Astrocyte (in vitro differentiated cells and primary cell): ENCODE measurements around the gene DYRK1A. TPM values are rescaled to one million over a fixed set of nuclear protein-coding genes. Genes with fewer than 3 reads are reported as not detected.

Source experiments
- DNase-seq: peaks from one replicate; pipeline ENCODE4 v3.0.0-alpha.2; 2010; ENCODE audit warnings: low read depth
- FAIRE-seq: peaks from 2 replicates; lab custom pipeline; 2011; peaks lifted over from hg19 to GRCh38; lab: Jason Lieb, UNC
- H2AFZ ChIP-seq: 2 replicates; pipeline ENCODE4 v1.6.0; 2012; ENCODE audit warnings: low read depth, low read length, inconsistent platforms
- H3K27ac ChIP-seq: 2 replicates; pipeline ENCODE4 v1.5.1; 2011; ENCODE audit warnings: low read depth, low read length, inconsistent platforms
- H3K27me3 ChIP-seq: 2 replicates; pipeline ENCODE4 v1.6.0; 2011; ENCODE audit warnings: low read length, inconsistent platforms; ENCODE audit not compliant: insufficient read depth
- H3K36me3 ChIP-seq: 2 replicates; pipeline ENCODE4 v1.5.1; 2011; ENCODE audit warnings: low read length, inconsistent platforms; ENCODE audit not compliant: insufficient read depth
- H3K4me1 ChIP-seq: 2 replicates; pipeline ENCODE4 v1.5.1; 2011; ENCODE audit warnings: low read length, inconsistent platforms; ENCODE audit not compliant: insufficient read depth
- H3K4me2 ChIP-seq: 2 replicates; pipeline ENCODE4 v1.6.0; 2012; ENCODE audit warnings: low read length, inconsistent platforms
- H3K4me3 ChIP-seq: 2 replicates; pipeline ENCODE4 v1.5.1; 2011; ENCODE audit warnings: low read depth, mild to moderate bottlenecking, low read length, inconsistent platforms; ENCODE audit not compliant: insufficient read depth
- H3K79me2 ChIP-seq: 2 replicates; pipeline ENCODE4 v1.6.0; 2012; ENCODE audit warnings: mild to moderate bottlenecking, low read length, inconsistent platforms; ENCODE audit not compliant: insufficient read depth
- H3K9ac ChIP-seq: 2 replicates; pipeline ENCODE4 v1.6.0; 2012; ENCODE audit warnings: mild to moderate bottlenecking, low read length, inconsistent platforms
- H3K9me3 ChIP-seq: 2 replicates; pipeline ENCODE4 v1.5.1; 2012; ENCODE audit warnings: low read depth, mild to moderate bottlenecking, low read length, inconsistent platforms; ENCODE audit not compliant: insufficient read depth
- H4K20me1 ChIP-seq: 2 replicates; pipeline ENCODE4 v1.6.0; 2012; ENCODE audit warnings: low read length, inconsistent platforms; ENCODE audit not compliant: insufficient read depth
- H3K27ac Mint-ChIP-seq: one replicate; pipeline ENCODE4 v1.8.0; 2021; ENCODE audit warnings: mild to moderate bottlenecking, mixed read lengths; ENCODE audit not compliant: unreplicated experiment
- H3K27me3 Mint-ChIP-seq: one replicate; pipeline ENCODE4 v1.8.0; 2021; ENCODE audit warnings: low read depth, mixed read lengths; ENCODE audit not compliant: unreplicated experiment
- H3K36me3 Mint-ChIP-seq: one replicate; pipeline ENCODE4 v1.8.0; 2021; ENCODE audit warnings: low read depth, mixed read lengths; ENCODE audit not compliant: unreplicated experiment
- H3K4me1 Mint-ChIP-seq: one replicate; pipeline ENCODE4 v1.8.0; 2021; ENCODE audit warnings: low read depth, mixed read lengths; ENCODE audit not compliant: unreplicated experiment
- H3K4me3 Mint-ChIP-seq: one replicate; pipeline ENCODE4 v1.8.0; 2021; ENCODE audit warnings: mild to moderate bottlenecking, moderate library complexity, mixed read lengths; ENCODE audit not compliant: unreplicated experiment
- H3K9me3 Mint-ChIP-seq: one replicate; pipeline ENCODE4 v1.8.0; 2021; ENCODE audit warnings: mild to moderate bottlenecking, mixed read lengths; ENCODE audit not compliant: unreplicated experiment
- EZH2 ChIP-seq: IDR thresholded peaks from 2 replicates; pipeline ENCODE4 v1.6.1; 2012; ENCODE audit warnings: mild to moderate bottlenecking, low read length, inconsistent platforms; ENCODE audit not compliant: insufficient read depth
- total RNA-seq: library from RNA; stranded (reverse); gene quantifications from 2 replicates; pipeline ENCODE4 v1.2.1, GENCODE V29; 2021
- TF ChIP-seq, protein P1 (sequence below): IDR thresholded peaks from 2 replicates; pipeline ENCODE4 v1.5.1; 2011; ENCODE audit warnings: low read depth, mild to moderate bottlenecking, inconsistent platforms, low read length, moderate library complexity; ENCODE audit not compliant: insufficient read depth

DYRK1A gene
- total RNA-seq, 1 donor from 2014 or later, result 44.6 TPM

- Mint-ChIP-seq H3K27me3 (no peaks in the 10 kb centered on the region), H3K9me3 (no peaks in the 10 kb centered on the region), H3K36me3 (peaks cover 11% of the 10 kb centered on the region), H3K4me3 (peak overlapping the region; percentile 23), H3K4me1 (peaks cover 10% of the 10 kb centered on the region), H3K27ac (peak overlapping the region; percentile 36)
- Histone ChIP-seq H3K27ac (peak overlapping the region; percentile 50), H3K9ac (peak overlapping the region; percentile 55), H3K27me3 (no peaks in the 10 kb centered on the region), H3K4me2 (peak overlapping the region; percentile 47), H4K20me1 (peaks cover 10% of the 10 kb centered on the region), H3K79me2 (peaks cover 40% of the 10 kb centered on the region), H2AFZ (no peak overlapping the region), H3K9me3 (no peaks in the 10 kb centered on the region), H3K4me3 (no peak overlapping the region), H3K36me3 (peaks cover 21% of the 10 kb centered on the region), H3K4me1 (peaks cover 4% of the 10 kb centered on the region)
- no peak for FAIRE-seq
- DNase-seq, result peak; percentile 73
- TF ChIP-seq EZH2, result no peak
- TF ChIP-seq, protein P1, sequence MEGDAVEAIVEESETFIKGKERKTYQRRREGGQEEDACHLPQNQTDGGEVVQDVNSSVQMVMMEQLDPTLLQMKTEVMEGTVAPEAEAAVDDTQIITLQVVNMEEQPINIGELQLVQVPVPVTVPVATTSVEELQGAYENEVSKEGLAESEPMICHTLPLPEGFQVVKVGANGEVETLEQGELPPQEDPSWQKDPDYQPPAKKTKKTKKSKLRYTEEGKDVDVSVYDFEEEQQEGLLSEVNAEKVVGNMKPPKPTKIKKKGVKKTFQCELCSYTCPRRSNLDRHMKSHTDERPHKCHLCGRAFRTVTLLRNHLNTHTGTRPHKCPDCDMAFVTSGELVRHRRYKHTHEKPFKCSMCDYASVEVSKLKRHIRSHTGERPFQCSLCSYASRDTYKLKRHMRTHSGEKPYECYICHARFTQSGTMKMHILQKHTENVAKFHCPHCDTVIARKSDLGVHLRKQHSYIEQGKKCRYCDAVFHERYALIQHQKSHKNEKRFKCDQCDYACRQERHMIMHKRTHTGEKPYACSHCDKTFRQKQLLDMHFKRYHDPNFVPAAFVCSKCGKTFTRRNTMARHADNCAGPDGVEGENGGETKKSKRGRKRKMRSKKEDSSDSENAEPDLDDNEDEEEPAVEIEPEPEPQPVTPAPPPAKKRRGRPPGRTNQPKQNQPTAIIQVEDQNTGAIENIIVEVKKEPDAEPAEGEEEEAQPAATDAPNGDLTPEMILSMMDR, result no peak
Measured at GRCh38 chr21:37503848-37504467, 137.4 kb downstream of the DYRK1A start.

DNA sequence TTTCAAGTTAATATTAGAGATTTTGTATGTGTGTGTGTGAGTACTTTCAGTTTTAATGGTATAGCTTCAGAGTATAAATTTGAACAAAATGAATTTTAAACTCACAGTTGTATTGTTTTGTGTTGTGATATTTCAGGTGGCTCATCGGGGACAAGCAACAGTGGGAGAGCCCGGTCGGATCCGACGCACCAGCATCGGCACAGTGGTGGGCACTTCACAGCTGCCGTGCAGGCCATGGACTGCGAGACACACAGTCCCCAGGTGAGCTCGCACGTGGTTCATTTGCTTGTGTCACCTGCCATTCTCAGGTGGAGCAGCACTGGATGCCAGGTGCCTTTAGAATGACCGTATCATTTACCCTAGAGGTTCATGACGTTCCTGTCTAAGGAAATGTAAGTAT, 139.4 kb downstream of the DYRK1A start:
- no peaks in the 10 kb centered on the region for H3K27me3 ChIP-seq
- H4K20me1 ChIP-seq, result peaks cover 10% of the 10 kb centered on the region
- H3K36me3 ChIP-seq, result peaks cover 26% of the 10 kb centered on the region
- Mint-ChIP-seq H3K4me1 (peaks cover 22% of the 10 kb centered on the region), H3K4me3 (no peak overlapping the region), H3K9me3 (no peaks in the 10 kb centered on the region), H3K27ac (no peak overlapping the region), H3K27me3 (no peaks in the 10 kb centered on the region), H3K36me3 (peaks cover 17% of the 10 kb centered on the region)
- H3K4me2 ChIP-seq, result no peak overlapping the region
- no peak overlapping the region for H3K9ac ChIP-seq
- TF ChIP-seq EZH2, result no peak
- TF ChIP-seq, protein P1, result no peak
- peaks cover 4% of the 10 kb centered on the region for H3K4me1 ChIP-seq
- no peak overlapping the region for H3K4me3 ChIP-seq
- FAIRE-seq (no peak), DNase-seq (no peak)
- no peak overlapping the region for H3K27ac ChIP-seq
- H3K9me3 ChIP-seq, result no peaks in the 10 kb centered on the region
- no peak overlapping the region for H2AFZ ChIP-seq
- H3K79me2 ChIP-seq, result peaks cover 33% of the 10 kb centered on the region

DNA sequence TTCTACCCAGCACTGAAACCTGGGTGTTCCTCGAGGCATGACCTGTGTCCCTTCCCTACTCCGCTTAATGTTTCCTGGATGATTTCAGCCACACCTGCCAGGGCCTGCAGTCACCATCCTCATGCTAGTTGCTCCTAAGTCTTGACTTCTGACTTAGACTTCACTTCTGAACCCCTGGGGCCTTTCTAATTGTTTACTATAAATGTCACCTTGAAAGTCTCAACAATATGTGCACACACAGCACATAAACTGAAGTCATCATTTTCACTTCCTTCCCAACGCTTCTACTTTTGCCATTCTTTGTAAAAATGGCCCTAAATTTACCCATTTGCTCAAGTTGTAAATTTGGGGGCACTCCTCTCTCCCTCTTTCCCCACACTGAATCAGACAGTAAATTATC, 141.1 kb downstream of the DYRK1A start:
- Histone ChIP-seq H3K36me3 (peaks cover 40% of the 10 kb centered on the region), H3K27me3 (no peaks in the 10 kb centered on the region), H4K20me1 (peaks cover 19% of the 10 kb centered on the region), H3K9me3 (no peaks in the 10 kb centered on the region), H3K4me3 (no peak overlapping the region), H2AFZ (no peak overlapping the region), H3K4me1 (peaks cover 4% of the 10 kb centered on the region), H3K79me2 (peaks cover 26% of the 10 kb centered on the region), H3K9ac (no peak overlapping the region), H3K27ac (no peak overlapping the region), H3K4me2 (no peak overlapping the region)
- Mint-ChIP-seq H3K4me3 (no peak overlapping the region), H3K9me3 (no peaks in the 10 kb centered on the region), H3K27ac (no peak overlapping the region), H3K4me1 (peaks cover 22% of the 10 kb centered on the region), H3K36me3 (peaks cover 25% of the 10 kb centered on the region), H3K27me3 (no peaks in the 10 kb centered on the region)
- TF ChIP-seq EZH2, result no peak
- TF ChIP-seq, protein P1, result no peak
- no peak for DNase-seq
- FAIRE-seq, result no peak
